GM19035 (cell line): Measurements from ENCODE around the gene RAPGEF4.

Experiments used
- ATAC-seq: cut with Tn5 transposase; IDR thresholded peaks from one replicate; pipeline ENCODE4 v1.9.1; 2021; ENCODE audit not compliant: unreplicated experiment

Gene RAPGEF4

GRCh38 chr2:172930871-172931255 lies 195.2 kb downstream of the RAPGEF4 start:
- ATAC-seq, result no peak

GRCh38 chr2:172931256-172931894 lies 195.7 kb downstream of the RAPGEF4 start:
- ATAC-seq, result no peak

- ATAC-seq, result no peak
Observed at GRCh38 chr2:172931918-172932520, 196.4 kb downstream of the RAPGEF4 start.

- ATAC-seq, result no peak
Observed at GRCh38 chr2:172937884-172938712, 202.5 kb downstream of the RAPGEF4 start.

GRCh38 chr2:172938713-172939375 lies 203.2 kb downstream of the RAPGEF4 start:
- ATAC-seq, result no peak

GRCh38 chr2:172943539-172943938 lies 207.9 kb downstream of the RAPGEF4 start:
- ATAC-seq, result no peak

GRCh38 chr2:172944022-172944793 lies 208.6 kb downstream of the RAPGEF4 start:
- ATAC-seq, result no peak

- no peak for ATAC-seq
Observed at GRCh38 chr2:172944794-172945509, 209.3 kb downstream of the RAPGEF4 start.

GRCh38 chr2:172945510-172945850 lies 209.8 kb downstream of the RAPGEF4 start:
- no peak for ATAC-seq

GRCh38 chr2:172947461-172948153 lies 212.0 kb downstream of the RAPGEF4 start:
- ATAC-seq, result no peak

- no peak for ATAC-seq
Observed at GRCh38 chr2:172949522-172949921, 213.9 kb downstream of the RAPGEF4 start.

- ATAC-seq, result no peak
Observed at GRCh38 chr2:172950565-172950964, 214.9 kb downstream of the RAPGEF4 start.

GRCh38 chr2:172951554-172951953 lies 215.9 kb downstream of the RAPGEF4 start:
- no peak for ATAC-seq

GRCh38 chr2:172953411-172953810 lies 217.8 kb downstream of the RAPGEF4 start:
- no peak for ATAC-seq

GRCh38 chr2:172953970-172954852 lies 218.6 kb downstream of the RAPGEF4 start:
- ATAC-seq, result no peak

GRCh38 chr2:172955587-172955986 lies 219.9 kb downstream of the RAPGEF4 start:
- no peak for ATAC-seq

GRCh38 chr2:172957734-172958133 lies 222.1 kb downstream of the RAPGEF4 start:
- no peak for ATAC-seq

GRCh38 chr2:172962082-172962481 lies 226.4 kb downstream of the RAPGEF4 start:
- no peak for ATAC-seq

- no peak for ATAC-seq
Observed at GRCh38 chr2:172962824-172963223, 227.2 kb downstream of the RAPGEF4 start.
